T-helper 9 cell (primary cell): ENCODE results near the gene KCNMB2.

Experiments used
- DNase-seq: peaks from one replicate; pipeline ENCODE4 v3.0.0-alpha.2; 2020

Gene KCNMB2

GRCh38 chr3:178583963-178584575, 47.8 kb downstream of the KCNMB2 start:
- DNase-seq, result no peak

DNA sequence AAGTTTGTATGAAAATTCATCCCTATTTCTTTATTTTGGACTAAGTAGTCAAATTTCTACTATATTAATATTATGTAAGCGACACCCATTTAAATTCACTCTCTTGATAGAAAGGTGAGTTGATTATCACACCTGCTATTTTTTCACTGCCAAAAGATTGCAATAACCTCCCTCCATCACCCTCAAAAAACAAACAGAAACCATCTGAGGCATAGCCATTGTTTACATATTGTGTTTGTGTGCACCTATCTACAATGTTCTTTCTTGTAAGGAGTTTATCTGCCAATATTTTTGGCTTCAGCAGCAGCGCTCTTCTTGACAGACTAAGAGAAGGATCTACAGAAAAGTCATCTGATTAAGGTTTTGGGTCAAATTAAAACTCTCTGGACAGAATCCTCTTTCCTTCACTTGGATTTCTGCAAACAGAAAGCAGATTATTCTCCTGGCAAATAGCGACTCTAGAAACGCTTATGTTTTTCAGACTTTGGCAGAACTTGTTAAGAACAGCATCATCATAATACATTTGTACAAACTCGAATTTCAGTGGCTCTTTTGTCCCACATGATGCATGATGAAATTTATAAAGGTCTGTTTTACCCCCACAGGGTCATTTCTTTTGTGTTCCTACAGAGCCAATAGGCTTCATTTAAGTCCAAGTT, 48.6 kb downstream of the KCNMB2 start:
- DNase-seq, result no peak

- no peak for DNase-seq
These were observed 49.2 kb downstream of the KCNMB2 start for GRCh38 chr3:178585454-178585853.

GRCh38 chr3:178586076-178586475, 49.8 kb downstream of the KCNMB2 start:
- no peak for DNase-seq

- no peak for DNase-seq
These were observed 52.4 kb downstream of the KCNMB2 start for GRCh38 chr3:178588628-178589027.

GRCh38 chr3:178593786-178594185, 57.5 kb downstream of the KCNMB2 start:
- DNase-seq, result no peak

DNA sequence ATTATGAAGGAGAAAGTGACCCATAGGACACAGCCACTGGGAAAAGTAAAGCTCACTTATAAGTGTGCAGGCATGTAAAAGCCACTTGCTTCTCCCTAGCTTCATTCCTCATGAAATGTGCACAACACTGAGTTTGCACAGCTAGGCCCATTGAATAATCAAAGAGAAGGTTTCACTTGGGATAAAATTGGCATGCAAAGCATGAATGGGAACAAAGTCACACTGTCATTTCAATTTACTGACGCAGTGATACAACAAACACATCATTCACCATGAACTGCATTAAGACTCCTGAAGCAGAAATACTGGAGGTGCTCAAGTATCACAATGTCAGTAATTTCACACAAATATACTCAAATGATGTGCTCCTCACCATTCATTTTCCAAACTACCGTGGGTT, 61.1 kb downstream of the KCNMB2 start:
- no peak for DNase-seq

- DNase-seq, result no peak
These were observed 66.6 kb downstream of the KCNMB2 start for GRCh38 chr3:178602856-178603255.

DNA sequence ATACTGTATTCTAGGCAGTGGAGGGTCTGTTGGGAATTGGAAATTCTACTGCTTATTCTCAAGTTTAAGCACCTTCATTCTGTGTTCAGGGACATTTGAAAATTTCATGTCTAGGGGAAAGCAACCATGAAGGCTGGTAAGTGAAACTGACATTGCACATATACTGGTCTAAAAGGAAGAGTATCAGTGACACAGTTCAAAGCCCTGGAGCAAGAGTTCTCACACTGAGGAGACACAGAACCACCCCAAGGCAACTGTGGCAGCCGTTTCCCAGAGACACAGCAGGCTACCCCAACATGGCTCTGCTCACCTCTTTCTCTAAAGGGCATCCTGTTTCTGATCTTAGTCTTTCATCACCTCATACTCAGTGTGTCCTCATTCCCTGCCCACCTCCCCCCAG, 67.5 kb downstream of the KCNMB2 start:
- no peak for DNase-seq

GRCh38 chr3:178618197-178618596, 82.0 kb downstream of the KCNMB2 start:
- no peak for DNase-seq

- DNase-seq, result no peak
These were observed 82.7 kb downstream of the KCNMB2 start for GRCh38 chr3:178618896-178619295.

DNA sequence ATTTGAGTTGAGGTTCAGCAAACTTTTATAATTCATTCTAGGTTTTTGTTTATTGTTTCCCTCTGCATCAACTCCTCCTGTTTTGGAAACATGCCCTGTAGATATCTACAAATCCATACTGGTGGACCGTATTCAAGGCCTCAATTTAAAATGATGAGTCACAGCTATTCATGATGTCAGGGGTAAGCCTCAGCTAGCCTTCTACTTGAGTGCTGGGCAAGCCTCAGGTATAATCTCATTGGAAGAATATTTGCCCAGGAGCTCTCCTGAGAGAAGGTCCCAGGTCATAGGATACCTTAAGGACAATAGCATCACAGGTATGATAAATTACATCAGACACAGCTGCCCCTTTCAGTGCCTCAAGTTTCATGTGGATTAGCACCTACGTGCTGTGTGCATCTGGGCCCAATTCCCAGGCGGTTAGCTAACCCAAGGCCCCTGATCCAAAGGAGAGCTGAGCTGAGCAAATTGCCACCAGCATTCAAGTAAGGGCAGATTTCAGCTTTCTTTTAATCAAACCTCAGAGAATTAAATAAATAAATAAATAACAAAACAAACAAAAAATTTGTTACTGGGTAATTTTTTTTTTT, 87.5 kb downstream of the KCNMB2 start:
- no peak for DNase-seq

DNA sequence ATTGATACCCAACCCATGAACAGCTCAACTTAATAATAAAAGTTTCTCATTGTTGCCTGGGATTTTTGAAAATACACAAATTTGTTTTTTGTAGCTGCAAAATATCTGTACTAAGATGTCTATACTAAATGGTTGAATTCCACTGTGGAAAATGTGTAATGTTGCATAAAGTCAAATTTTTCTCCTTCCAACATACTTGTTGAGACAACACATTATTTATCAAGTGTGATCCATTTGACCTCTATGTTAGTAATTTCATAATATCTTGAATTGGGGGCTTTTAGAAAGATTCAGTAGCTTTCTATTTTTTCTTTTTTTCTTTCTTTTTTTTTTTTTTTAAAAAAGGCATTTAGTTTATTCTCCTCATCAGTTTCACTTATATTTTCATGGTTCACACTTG, 88.0 kb downstream of the KCNMB2 start:
- DNase-seq, result no peak

DNA sequence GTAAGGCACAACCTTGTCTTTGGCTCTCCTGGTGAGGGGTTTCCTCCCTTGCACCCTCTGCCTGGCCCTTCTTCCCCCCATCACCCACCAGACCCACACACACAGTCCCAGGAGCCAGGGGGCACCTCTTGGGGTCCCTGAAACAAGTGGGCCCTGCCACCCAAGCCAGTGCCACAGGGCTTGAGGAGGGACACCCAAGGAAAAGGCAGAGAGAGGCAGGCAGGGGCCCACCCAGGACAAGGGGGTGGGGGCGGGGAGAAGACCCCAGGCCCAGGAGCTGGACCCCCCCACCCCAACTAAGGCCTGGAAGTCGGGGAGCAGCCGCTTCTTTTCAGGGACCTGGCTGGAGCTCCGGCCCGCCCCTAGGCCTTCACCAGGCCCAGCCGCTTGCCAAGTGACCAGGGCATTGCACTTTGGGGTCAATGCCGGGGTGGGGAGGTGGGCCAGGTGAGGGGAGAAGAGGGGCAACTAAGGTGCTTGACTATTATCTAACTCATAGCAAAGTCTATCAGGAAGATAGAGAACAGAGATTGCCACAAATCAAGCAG, 88.9 kb downstream of the KCNMB2 start:
- DNase-seq, result no peak

DNA sequence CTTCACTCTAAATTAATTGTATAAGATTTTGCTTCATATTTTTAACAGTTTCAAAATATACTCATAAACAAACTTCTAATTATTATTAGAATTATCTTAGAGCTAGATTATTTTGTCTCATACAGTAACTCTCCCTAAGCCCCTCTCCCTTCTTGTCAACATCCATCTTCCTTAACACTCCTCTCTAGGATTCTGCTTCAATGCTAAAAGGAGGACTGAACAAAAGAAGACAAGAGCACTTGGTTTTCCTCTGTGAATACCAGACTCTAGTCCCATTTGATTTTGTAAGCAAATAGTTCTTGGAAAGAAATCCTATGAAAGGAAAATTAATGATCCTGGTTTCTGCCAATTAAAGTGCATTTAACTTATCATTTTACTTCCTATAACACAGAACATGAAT, 91.8 kb downstream of the KCNMB2 start:
- no peak for DNase-seq

DNA sequence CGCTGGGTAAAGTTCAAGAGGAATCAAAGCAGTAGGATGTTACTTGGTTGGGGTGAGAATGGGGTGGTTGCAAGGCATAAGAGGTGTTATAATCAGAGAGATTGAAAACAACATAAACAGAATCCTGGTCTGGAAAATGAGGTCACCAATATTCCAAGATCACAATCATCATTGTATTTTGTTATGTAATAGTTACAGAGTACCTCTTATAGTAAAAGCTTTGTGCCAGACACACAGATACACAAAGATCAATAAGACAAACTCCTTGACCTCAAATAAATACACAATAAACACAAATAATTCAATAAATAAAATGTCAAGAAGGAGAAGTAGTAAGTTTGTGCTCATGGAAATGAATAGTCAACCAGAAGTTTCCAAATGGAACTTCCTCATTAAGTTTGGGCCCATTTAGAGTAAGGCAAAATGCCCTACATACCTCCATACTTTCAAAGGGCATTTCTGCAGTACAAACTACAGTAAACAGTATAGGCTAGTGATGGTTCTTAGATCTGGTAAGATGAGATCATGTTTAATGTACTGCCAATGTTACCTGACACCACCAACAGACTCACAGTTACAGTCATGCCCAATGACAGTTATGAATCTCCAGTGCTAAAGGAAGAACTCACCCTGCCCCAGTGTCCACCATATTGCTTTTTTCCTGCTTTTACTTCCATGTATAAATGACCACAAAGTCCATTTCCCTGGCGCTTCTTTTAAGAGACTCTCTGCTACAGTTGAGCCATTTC, 93.4 kb downstream of the KCNMB2 start:
- DNase-seq, result no peak

GRCh38 chr3:178631950-178632349, 95.7 kb downstream of the KCNMB2 start:
- DNase-seq, result no peak

- DNase-seq, result no peak
These were observed 98.7 kb downstream of the KCNMB2 start for GRCh38 chr3:178634975-178635374.

DNA sequence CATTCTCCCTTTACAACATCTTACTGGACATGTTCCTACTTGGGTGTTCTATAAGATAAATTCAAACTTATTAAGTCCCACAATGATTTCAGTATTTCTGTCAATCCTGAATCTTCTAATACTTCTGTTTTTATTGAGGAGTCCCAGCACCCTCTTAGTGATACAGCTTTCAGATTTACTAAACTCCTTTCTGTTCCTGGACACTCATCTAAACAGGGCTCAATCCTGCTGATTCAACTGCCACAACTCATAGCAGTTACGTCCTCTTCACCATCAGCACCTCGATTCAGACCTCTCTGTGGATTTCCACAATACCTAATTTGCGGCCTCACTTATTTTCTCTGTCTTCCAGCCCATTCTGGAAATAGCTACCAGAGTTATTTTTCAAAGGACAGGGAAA, 101.6 kb downstream of the KCNMB2 start:
- DNase-seq, result no peak

DNA sequence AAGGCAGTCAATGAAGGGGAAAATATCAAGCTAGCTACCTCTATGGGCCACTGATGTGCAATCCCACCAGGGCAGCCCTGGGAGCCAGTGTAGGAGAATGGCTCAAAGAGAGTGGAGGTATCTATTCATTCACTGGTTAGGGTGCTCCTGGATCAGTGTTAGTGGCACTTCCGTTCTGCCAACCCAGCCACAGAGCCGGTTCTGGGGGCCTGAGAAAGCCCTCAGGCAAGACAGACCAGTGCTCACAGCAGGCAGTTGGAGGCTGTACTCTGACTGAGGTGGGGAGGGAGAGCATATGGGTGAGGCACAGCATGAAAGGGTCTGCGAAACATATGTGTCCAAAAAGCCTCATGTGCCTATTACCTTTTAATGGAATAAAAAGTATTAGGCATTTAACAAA, 109.3 kb downstream of the KCNMB2 start:
- no peak for DNase-seq

- DNase-seq, result no peak
These were observed 110.1 kb downstream of the KCNMB2 start for GRCh38 chr3:178646186-178646862.

DNA sequence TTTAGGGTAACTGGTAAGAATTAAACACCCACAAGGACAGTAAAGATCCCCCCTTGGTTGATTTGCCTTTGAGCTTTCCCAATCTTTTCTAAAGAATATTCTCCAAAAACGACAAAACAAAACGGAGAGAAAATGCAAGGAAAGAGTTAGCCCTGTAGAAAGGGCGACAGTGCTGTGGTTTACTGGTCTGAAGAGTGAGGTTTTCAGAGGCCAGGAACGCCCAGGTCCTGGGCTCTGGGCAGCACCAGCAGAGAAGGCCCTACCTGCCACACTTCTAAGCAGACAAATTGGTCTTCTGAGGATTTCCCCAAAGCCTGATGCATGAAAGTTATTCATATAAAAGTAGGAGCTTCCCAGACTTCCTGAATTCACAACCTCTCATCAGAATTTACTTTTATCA, 119.3 kb downstream of the KCNMB2 start:
- DNase-seq, result no peak
